Measurements from ENCODE around the gene SLC1A4.

Gene SLC1A4

DNA sequence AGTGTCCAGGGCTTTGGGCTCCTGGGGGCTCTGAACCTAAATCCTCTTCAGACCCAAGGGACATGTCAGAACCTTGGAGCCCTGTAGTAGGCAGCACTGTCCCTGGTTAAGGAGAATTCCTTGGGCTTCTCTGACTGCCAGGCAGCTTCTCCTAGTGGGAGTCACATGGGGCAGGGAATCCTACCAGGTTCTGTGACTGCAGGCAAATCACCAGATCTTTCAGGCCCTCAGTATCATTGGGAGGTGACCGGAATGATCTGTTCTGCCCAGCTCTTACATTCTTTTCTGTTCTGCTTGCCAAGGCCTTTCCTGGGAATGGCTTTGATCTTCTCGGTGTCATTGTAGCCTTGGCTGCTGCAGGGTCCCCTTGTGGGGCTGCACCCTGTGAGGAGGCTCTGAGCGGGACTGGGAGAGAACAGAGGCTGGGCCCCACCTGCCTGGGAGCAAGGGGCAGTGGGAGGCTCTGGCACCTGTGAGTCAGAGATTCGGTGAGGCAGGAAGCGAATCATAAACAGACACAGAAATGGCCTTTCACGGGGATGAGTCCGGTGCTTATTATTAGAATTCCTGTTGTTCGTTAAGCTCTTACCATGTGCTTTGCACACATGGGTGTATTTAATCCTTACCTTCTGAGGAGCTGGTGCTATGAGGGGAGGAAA, 81.1 kb downstream of the SLC1A4 start:
- Histone ChIP-seq H3K9ac (ENCODE audit: low read length) (no peak overlapping the region), H3K36me3 (ENCODE audit: control insufficient read depth, insufficient read depth, low read length) (peaks cover 22% of the 10 kb centered on the region), H3K4me3 (ENCODE audit: low read length) (no peak overlapping the region), H3K27ac (ENCODE audit: low read depth, low read length) (no peak overlapping the region), H3K4me1 (ENCODE audit: control insufficient read depth, insufficient read depth, low read length) (peaks cover 16% of the 10 kb centered on the region), H3K27me3 (ENCODE audit: control insufficient read depth, insufficient read depth, low read length) (no peaks in the 10 kb centered on the region)

DNA sequence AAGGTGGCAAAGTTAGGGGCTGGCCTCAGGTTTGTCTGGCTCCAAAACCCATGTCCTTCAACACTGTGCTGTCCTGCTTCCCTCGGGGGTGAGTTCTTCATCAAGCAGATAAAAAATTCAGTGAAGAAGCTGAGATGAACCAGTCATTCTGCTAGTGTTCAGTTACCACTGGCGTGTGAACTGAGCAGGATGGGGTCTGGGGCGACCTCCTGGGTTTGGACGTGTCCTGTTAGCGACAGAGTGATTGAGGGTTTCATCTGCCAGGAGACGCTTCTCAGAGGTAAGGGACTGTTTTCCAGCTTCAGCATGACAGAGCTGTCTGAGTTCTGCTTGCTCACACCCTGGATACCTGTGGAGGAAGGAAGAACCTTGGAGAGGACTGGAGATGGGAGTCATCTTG, 81.7 kb downstream of the SLC1A4 start:
- H3K27ac ChIP-seq (ENCODE audit: low read depth, low read length): no peak overlapping the region
- H3K9ac ChIP-seq (ENCODE audit: low read length): no peak overlapping the region
- no peaks in the 10 kb centered on the region for H3K27me3 ChIP-seq (ENCODE audit: control insufficient read depth, insufficient read depth, low read length)
- H3K4me3 ChIP-seq (ENCODE audit: low read length): no peak overlapping the region
- peaks cover 20% of the 10 kb centered on the region for H3K4me1 ChIP-seq (ENCODE audit: control insufficient read depth, insufficient read depth, low read length)
- H3K36me3 ChIP-seq (ENCODE audit: control insufficient read depth, insufficient read depth, low read length): peaks cover 22% of the 10 kb centered on the region

DNA sequence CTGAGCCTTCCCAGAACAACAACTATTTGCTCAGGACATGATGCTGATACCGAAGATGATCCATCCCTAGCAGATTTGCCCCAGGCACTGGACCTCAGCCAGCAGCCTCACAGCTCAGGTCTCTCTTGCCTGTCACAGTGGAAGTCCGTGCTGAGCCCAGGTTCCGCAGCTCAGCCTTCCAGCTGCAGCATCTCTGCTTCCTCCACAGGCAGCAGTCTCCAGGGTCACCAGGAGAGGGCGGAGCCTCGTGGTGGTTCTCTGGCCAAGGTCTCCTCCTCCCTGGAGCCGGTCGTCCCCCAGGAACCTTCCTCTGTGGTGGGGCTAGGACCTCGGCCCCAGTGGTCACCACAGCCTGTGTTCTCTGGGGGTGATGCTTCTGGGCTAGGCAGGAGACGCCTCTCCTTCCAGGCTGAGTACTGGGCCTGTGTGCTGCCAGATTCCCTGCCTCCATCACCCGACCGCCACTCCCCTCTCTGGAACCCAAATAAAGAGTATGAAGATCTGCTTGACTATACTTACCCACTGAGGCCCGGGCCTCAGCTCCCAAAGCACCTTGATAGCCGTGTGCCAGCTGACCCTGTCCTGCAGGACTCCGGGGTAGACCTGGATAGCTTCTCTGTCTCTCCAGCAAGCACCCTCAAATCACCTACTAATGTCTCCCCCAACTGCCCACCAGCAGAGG, 82.4 kb downstream of the SLC1A4 start:
- Histone ChIP-seq H3K36me3 (ENCODE audit: control insufficient read depth, insufficient read depth, low read length) (peaks cover 27% of the 10 kb centered on the region), H3K9ac (ENCODE audit: low read length) (no peak overlapping the region), H3K4me3 (ENCODE audit: low read length) (no peak overlapping the region), H3K27ac (ENCODE audit: low read depth, low read length) (no peak overlapping the region), H3K27me3 (ENCODE audit: control insufficient read depth, insufficient read depth, low read length) (no peaks in the 10 kb centered on the region), H3K4me1 (ENCODE audit: control insufficient read depth, insufficient read depth, low read length) (peaks cover 26% of the 10 kb centered on the region)

DNA sequence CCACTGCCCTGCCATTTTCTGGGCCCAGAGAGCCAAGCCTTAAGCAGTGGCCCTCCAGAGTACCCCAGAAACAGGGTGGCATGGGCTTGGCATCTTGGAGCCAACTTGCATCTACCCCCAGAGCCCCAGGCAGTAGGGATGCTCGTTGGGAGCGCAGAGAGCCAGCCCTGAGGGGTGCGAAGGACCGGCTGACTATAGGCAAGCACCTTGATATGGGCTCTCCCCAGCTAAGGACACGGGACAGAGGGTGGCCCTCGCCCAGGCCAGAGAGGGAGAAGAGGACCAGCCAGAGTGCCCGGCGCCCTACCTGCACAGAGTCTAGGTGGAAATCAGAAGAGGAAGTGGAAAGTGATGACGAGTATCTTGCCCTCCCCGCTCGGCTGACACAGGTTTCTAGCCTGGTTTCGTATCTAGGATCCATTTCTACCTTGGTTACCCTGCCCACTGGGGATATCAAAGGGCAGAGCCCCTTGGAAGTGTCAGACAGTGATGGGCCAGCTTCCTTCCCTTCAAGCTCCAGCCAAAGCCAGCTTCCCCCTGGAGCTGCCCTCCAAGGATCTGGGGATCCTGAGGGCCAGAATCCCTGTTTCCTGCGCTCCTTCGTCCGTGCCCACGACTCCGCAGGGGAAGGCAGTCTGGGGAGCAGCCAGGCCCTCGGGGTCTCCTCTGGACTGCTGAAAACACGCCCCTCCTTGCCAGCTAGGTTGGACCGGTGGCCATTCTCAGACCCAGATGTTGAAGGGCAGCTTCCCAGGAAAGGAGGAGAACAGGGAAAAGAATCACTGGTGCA, 83.2 kb downstream of the SLC1A4 start:
- Histone ChIP-seq H3K27me3 (ENCODE audit: control insufficient read depth, insufficient read depth, low read length) (no peaks in the 10 kb centered on the region), H3K36me3 (ENCODE audit: control insufficient read depth, insufficient read depth, low read length) (peaks cover 27% of the 10 kb centered on the region)

More for the DNA sequence above, 83.2 kb downstream of the SLC1A4 start:
- Histone ChIP-seq H3K4me3 (ENCODE audit: low read length) (no peak overlapping the region), H3K9ac (ENCODE audit: low read length) (no peak overlapping the region), H3K4me1 (ENCODE audit: control insufficient read depth, insufficient read depth, low read length) (peaks cover 26% of the 10 kb centered on the region), H3K27ac (ENCODE audit: low read depth, low read length) (no peak overlapping the region)
